Myocyte (in vitro differentiated cells): ENCODE results near the gene PARD6G. TPM values are rescaled to one million over a fixed set of nuclear protein-coding genes. Genes with fewer than 3 reads are reported as not detected.

Experiments
- DNase-seq: peaks from one replicate; pipeline ENCODE4 v3.0.0-alpha.2; 2012; ENCODE audit warnings: low read depth
- total RNA-seq: library from RNA; depleted of rRNA; stranded (reverse); fragments of >200 nt; gene quantifications from 2 replicates; pipeline ENCODE4 v1.2.3, GENCODE V29; 2014

PARD6G gene
- total RNA-seq, 1 donor from 2014 or later: 0.94 TPM

GRCh38 chr18:80108739-80109675, 138.3 kb downstream of the PARD6G start, which contains the start of gene ADNP2:
ADNP2 (plus strand) TSS chr18:80109262; CDS start chr18:80117543, 8,281 bp downstream.
- DNase-seq: peak; percentile 91

- DNase-seq: no peak
These were observed 139.2 kb downstream of the PARD6G start for GRCh38 chr18:80108121-80108536.

GRCh38 chr18:80107426-80107825, 139.9 kb downstream of the PARD6G start:
- no peak for DNase-seq

Other genes with a start within 250 kb of the PARD6G start
- 26.7 and 27.1 TPM in 2 replicates for gene RBFA, start 213.1 kb downstream of the PARD6G start, total RNA-seq
- 9.8 and 10.0 TPM in 2 replicates for gene ADNP2, start 138.3 kb downstream of the PARD6G start, total RNA-seq